ENCODE data around the gene ARHGEF6.

DNA sequence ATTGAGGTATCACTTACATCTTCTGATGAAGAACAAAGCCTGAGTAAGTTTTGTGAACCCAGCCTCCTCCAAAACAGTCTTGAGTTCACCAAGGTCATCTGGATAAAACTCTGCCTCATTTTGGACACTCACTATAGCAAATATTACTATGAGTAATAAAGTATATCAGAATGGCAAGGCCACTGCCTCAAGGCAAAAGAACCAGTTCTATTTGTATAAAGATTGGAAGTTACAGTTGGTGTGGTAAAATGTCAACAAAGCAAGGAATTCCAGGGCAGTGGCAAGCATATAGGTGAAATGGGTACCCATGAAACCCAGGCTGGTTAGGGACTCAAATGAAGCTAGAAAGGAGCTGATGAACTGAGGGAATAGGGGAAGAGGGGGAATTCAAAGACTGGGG, 2.4 kb upstream of the ARHGEF6 start:
- no peak for TF ChIP-seq POLR2A (IDR thresholded peaks at IDR 0.05)
- TF ChIP-seq, protein P1, sequence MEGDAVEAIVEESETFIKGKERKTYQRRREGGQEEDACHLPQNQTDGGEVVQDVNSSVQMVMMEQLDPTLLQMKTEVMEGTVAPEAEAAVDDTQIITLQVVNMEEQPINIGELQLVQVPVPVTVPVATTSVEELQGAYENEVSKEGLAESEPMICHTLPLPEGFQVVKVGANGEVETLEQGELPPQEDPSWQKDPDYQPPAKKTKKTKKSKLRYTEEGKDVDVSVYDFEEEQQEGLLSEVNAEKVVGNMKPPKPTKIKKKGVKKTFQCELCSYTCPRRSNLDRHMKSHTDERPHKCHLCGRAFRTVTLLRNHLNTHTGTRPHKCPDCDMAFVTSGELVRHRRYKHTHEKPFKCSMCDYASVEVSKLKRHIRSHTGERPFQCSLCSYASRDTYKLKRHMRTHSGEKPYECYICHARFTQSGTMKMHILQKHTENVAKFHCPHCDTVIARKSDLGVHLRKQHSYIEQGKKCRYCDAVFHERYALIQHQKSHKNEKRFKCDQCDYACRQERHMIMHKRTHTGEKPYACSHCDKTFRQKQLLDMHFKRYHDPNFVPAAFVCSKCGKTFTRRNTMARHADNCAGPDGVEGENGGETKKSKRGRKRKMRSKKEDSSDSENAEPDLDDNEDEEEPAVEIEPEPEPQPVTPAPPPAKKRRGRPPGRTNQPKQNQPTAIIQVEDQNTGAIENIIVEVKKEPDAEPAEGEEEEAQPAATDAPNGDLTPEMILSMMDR (IDR thresholded peaks at IDR 0.05): no peak
